Measurements from ENCODE around the gene GNGT1. TPM values are rescaled to one million over a fixed set of nuclear protein-coding genes. Genes with fewer than 3 reads are reported as not detected.

The GNGT1 gene
- total and polyA plus RNA-seq, 2 of the 8 experiments (the other 6 are each of a cell fraction or from before 2014, with no cell fraction given) = 0.26 TPM; not detected in 1

DNA sequence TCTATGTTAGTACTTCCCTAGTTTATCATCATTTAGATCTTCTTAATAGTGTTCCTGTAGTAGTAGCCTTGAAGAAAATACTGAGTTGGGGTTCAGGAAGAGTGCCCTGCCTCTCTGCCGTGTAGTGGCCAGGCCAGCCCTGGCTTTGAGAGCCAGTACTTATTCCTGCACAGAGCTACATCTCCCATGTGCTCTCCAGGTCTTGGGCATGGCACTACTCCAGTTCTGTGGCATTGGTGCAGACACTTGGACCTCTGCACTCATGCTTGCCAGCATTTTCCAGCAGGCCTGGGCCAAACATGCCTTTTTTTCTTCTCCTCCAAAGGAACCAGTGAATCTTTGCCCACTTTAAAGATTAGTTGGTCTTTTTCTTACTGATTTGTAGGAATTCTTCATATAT lies 20.4 kb downstream of the GNGT1 start:
- Histone ChIP-seq H4K20me1 (replicated peaks in 1 of 2; ENCODE audit: control insufficient read depth in 1 of 2, insufficient read depth in 2 of 2, low read length in 2 of 2) (no peaks in the 10 kb centered on the region), H3K23me2 (ENCODE audit: low read depth, low read length) (peaks cover 3% of the 10 kb centered on the region; the same call in 1 of the 2 replicates), H3K18ac (ENCODE audit: extremely low read depth, low read length) (no peak overlapping the region), H3K79me2 (ENCODE audit: control insufficient read depth in 1 of 2, insufficient read depth in 2 of 2, low read length in 2 of 2) (no peaks in the 10 kb centered on the region), H3K79me1 (ENCODE audit: low read depth, low read length) (no peaks in the 10 kb centered on the region), H2AK5ac (ENCODE audit: low read depth, low read length) (no peak overlapping the region), H3K27ac (ENCODE audit: low read depth, low read length) (no peak overlapping the region), H3K4me3 (ENCODE audit: extremely low read depth in 1 of 4, insufficient read depth in 2 of 4, low read depth in 3 of 4, low read length in 4 of 4) (no peak overlapping the region), H3K27me3 (replicated peaks in 1 of 4; ENCODE audit: control insufficient read depth in 3 of 4, extremely low read depth in 1 of 4, insufficient read depth in 3 of 4, low read length in 3 of 4) (no peaks in the 10 kb centered on the region), H4K8ac (ENCODE audit: extremely low read depth, insufficient read depth, low read length) (peak overlapping the region; percentile 25), H3K36me3 (ENCODE audit: control insufficient read depth in 2 of 4, insufficient read depth in 4 of 4, low read length in 3 of 4) (no peaks in the 10 kb centered on the region), H3K4me1 (replicated peaks in 1 of 4; ENCODE audit: control insufficient read depth in 3 of 4, insufficient read depth in 4 of 4, low read length in 3 of 4) (peaks cover 0 to under 1% (median 0%) of the 10 kb centered on the region in 4 experiments; a peak in 1 of 7 replicates), H3K9me3 (ENCODE audit: insufficient read depth in 2 of 2, low read depth in 1 of 2, low read length in 1 of 2) (no peaks in the 10 kb centered on the region), H4K5ac (ENCODE audit: insufficient read length, low read depth, low read length) (no peak overlapping the region), H3K4ac (replicated peaks; ENCODE audit: insufficient read length, low read depth, low read length) (no peak overlapping the region), H3K56ac (replicated peaks; ENCODE audit: insufficient read length, low read depth, low read length) (no peak overlapping the region), H2BK20ac (ENCODE audit: low read length) (no peak overlapping the region), H2BK5ac (ENCODE audit: low read depth, low read length) (no peak overlapping the region), H3K9ac (replicated peaks in 1 of 4; ENCODE audit: extremely low read depth in 1 of 4, low read depth in 3 of 4, low read length in 3 of 4) (no peak overlapping the region), H2BK12ac (ENCODE audit: low read depth, low read length) (no peak overlapping the region), H2AFZ (ENCODE audit: low read length) (no peak overlapping the region), H3K23ac (ENCODE audit: insufficient read length) (no peak overlapping the region), H2BK15ac (ENCODE audit: low read length) (no peak overlapping the region), H4K91ac (replicated peaks; ENCODE audit: insufficient read length, low read length) (no peak overlapping the region), H3K14ac (ENCODE audit: insufficient read length) (no peak overlapping the region), H2BK120ac (replicated peaks; ENCODE audit: low read depth, low read length) (no peak overlapping the region), H3K4me2 (ENCODE audit: insufficient read depth in 1 of 2, low read depth in 2 of 2, low read length in 2 of 2) (no peak overlapping the region)
- FAIRE-seq = no peak
- no peak for DNase-seq (ENCODE audit: low read depth in 1 of 2, low spot score in 2 of 2)
- ChIA-PET POLR2A (ENCODE audit: partially characterized antibody) (no interaction called here), CTCF (ENCODE audit: partially characterized antibody) (no interaction called here)
- 100% methylated on average over 1 of the region's 1 CpG; no CpG with 5 or more reads in 1 of the 2 experiments for WGBS, 2 experiments (ENCODE audit: extremely low coverage in 1 of 2, insufficient coverage in 1 of 2, insufficient read length in 1 of 2, insufficient replicate concordance in 2 of 2, low coverage in 1 of 2, low lambda C conversion rate in 2 of 2, missing lambda C conversion rate in 1 of 2)
- no peak for TF ChIP-seq CBX8 (IDR thresholded peaks at IDR 0.05; ENCODE audit: borderline replicate concordance, low read depth, low read length)
- no peak for TF ChIP-seq CHD2 (IDR thresholded peaks at IDR 0.05; ENCODE audit: low read length)
- TF ChIP-seq CBX5 (IDR thresholded peaks at IDR 0.05; ENCODE audit: low read depth, low read length) = no peak
- no peak for TF ChIP-seq TAF7 (optimal IDR thresholded peaks at IDR 0.05; ENCODE audit: borderline replicate concordance, low read depth, low read length)
- TF ChIP-seq JUN (IDR thresholded peaks at IDR 0.05; ENCODE audit: low read depth, low read length) = no peak
- TF ChIP-seq, protein P1, sequence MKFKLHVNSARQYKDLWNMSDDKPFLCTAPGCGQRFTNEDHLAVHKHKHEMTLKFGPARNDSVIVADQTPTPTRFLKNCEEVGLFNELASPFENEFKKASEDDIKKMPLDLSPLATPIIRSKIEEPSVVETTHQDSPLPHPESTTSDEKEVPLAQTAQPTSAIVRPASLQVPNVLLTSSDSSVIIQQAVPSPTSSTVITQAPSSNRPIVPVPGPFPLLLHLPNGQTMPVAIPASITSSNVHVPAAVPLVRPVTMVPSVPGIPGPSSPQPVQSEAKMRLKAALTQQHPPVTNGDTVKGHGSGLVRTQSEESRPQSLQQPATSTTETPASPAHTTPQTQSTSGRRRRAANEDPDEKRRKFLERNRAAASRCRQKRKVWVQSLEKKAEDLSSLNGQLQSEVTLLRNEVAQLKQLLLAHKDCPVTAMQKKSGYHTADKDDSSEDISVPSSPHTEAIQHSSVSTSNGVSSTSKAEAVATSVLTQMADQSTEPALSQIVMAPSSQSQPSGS (IDR thresholded peaks at IDR 0.05; ENCODE audit: low read length) = no peak
- TF ChIP-seq SP1 (IDR thresholded peaks at IDR 0.05; ENCODE audit: low read depth, low read length) = no peak
- no peak for TF ChIP-seq POLR2AphosphoS5 (IDR thresholded peaks at IDR 0.05; ENCODE audit: low read depth, low read length)
- TF ChIP-seq SP2 (IDR thresholded peaks at IDR 0.05; ENCODE audit: low read length) = no peak
- no peak for TF ChIP-seq NANOG (IDR thresholded peaks at IDR 0.05; ENCODE audit: insufficient read depth, low read depth, low read length, poor library complexity, severe bottlenecking)
- TF ChIP-seq, protein P2, sequence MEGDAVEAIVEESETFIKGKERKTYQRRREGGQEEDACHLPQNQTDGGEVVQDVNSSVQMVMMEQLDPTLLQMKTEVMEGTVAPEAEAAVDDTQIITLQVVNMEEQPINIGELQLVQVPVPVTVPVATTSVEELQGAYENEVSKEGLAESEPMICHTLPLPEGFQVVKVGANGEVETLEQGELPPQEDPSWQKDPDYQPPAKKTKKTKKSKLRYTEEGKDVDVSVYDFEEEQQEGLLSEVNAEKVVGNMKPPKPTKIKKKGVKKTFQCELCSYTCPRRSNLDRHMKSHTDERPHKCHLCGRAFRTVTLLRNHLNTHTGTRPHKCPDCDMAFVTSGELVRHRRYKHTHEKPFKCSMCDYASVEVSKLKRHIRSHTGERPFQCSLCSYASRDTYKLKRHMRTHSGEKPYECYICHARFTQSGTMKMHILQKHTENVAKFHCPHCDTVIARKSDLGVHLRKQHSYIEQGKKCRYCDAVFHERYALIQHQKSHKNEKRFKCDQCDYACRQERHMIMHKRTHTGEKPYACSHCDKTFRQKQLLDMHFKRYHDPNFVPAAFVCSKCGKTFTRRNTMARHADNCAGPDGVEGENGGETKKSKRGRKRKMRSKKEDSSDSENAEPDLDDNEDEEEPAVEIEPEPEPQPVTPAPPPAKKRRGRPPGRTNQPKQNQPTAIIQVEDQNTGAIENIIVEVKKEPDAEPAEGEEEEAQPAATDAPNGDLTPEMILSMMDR (IDR thresholded peaks at IDR 0.05; ENCODE audit: control extremely low read depth in 1 of 3, insufficient read depth in 1 of 3, low read depth in 1 of 3, low read length in 3 of 3) = no peak
